GM18517 (cell line): ENCODE results near the gene MUC16.
"Not testable (repeated sequence)": the region's sequence is repeated elsewhere in the genome, so short reads cannot be mapped to it uniquely, and the experiment has no call there.

Source experiments
- ATAC-seq: cut with Tn5 transposase; IDR thresholded peaks from one replicate; pipeline ENCODE4 v1.9.1; 2021; ENCODE audit warnings: mild to moderate bottlenecking, moderate library complexity; ENCODE audit not compliant: unreplicated experiment

Gene MUC16

GRCh38 chr19:9009935-9010651 is at the start of gene MUC16:
MUC16 (minus strand) TSS chr19:9010409.
- no peak for ATAC-seq

GRCh38 chr19:9058905-9059667 is 48.9 kb upstream of the MUC16 start:
- ATAC-seq = no peak

- ATAC-seq = no peak
These were observed 47.5 kb upstream of the MUC16 start for GRCh38 chr19:9057505-9058258.

GRCh38 chr19:9056131-9056530 is 45.9 kb upstream of the MUC16 start:
- ATAC-seq = not testable (repeated sequence)

- ATAC-seq = no peak
These were observed 44.6 kb upstream of the MUC16 start for GRCh38 chr19:9054765-9055164.

- ATAC-seq = no peak
These were observed 44.0 kb upstream of the MUC16 start for GRCh38 chr19:9054207-9054606.

GRCh38 chr19:9053674-9054073 is 43.5 kb upstream of the MUC16 start:
- not testable (repeated sequence) for ATAC-seq

GRCh38 chr19:9052894-9053293 is 42.7 kb upstream of the MUC16 start:
- ATAC-seq = no peak

GRCh38 chr19:9046694-9047093 is 36.5 kb upstream of the MUC16 start:
- no peak for ATAC-seq

GRCh38 chr19:9044449-9044848 is 34.2 kb upstream of the MUC16 start:
- ATAC-seq = no peak

GRCh38 chr19:9043524-9043923 is 33.3 kb upstream of the MUC16 start:
- no peak for ATAC-seq

- no peak for ATAC-seq
These were observed 30.8 kb upstream of the MUC16 start for GRCh38 chr19:9041023-9041422.

- ATAC-seq = no peak
These were observed 29.9 kb upstream of the MUC16 start for GRCh38 chr19:9040131-9040530.

- no peak for ATAC-seq
These were observed 29.5 kb upstream of the MUC16 start for GRCh38 chr19:9039728-9040127.

GRCh38 chr19:9037400-9038062 is 27.3 kb upstream of the MUC16 start:
- ATAC-seq = no peak

- ATAC-seq = no peak
These were observed 22.0 kb upstream of the MUC16 start for GRCh38 chr19:9032136-9032631.

GRCh38 chr19:9018163-9018875 is 8.1 kb upstream of the MUC16 start:
- no peak for ATAC-seq

GRCh38 chr19:9014803-9015202 is 4.6 kb upstream of the MUC16 start:
- ATAC-seq = no peak

GRCh38 chr19:9013988-9014387 is 3.8 kb upstream of the MUC16 start:
- no peak for ATAC-seq

GRCh38 chr19:9011875-9012274 is 1.7 kb upstream of the MUC16 start:
- ATAC-seq = no peak
